Measurements from ENCODE around the gene BBC3.

BBC3 gene

DNA sequence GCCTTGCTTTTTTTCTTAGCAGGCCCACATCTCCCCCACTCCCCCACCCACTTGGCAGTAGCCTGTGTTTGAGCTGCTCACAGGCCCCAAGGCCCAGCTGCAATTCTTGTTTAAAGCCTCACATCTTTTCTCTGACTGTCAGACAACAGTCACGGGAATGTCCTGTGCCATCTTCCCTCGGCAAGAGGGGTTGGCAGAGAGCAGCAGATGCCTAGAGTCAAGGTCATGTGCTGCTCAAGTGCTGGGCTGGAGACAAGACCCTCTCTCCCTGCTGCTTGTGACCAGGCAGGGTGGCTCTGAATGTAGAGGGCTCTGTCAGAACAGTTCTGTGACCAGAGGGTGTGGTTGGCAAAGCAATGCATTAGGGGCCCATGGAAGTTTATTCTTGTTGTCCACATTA, 47.4 kb downstream of the BBC3 start:
- no peak overlapping the region for H3K4me3 ChIP-seq (ENCODE audit: low read depth, low read length)
- peaks cover 87% of the 10 kb centered on the region for H3K36me3 ChIP-seq
- no peak overlapping the region for H3K27ac ChIP-seq
- TF ChIP-seq, protein P1, sequence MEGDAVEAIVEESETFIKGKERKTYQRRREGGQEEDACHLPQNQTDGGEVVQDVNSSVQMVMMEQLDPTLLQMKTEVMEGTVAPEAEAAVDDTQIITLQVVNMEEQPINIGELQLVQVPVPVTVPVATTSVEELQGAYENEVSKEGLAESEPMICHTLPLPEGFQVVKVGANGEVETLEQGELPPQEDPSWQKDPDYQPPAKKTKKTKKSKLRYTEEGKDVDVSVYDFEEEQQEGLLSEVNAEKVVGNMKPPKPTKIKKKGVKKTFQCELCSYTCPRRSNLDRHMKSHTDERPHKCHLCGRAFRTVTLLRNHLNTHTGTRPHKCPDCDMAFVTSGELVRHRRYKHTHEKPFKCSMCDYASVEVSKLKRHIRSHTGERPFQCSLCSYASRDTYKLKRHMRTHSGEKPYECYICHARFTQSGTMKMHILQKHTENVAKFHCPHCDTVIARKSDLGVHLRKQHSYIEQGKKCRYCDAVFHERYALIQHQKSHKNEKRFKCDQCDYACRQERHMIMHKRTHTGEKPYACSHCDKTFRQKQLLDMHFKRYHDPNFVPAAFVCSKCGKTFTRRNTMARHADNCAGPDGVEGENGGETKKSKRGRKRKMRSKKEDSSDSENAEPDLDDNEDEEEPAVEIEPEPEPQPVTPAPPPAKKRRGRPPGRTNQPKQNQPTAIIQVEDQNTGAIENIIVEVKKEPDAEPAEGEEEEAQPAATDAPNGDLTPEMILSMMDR (IDR thresholded peaks at IDR 0.05; ENCODE audit: low read depth, low read length) = no peak
- DNase-seq = no peak
- H3K9me3 ChIP-seq (ENCODE audit: severe bottlenecking) = no peaks in the 10 kb centered on the region
- no peaks in the 10 kb centered on the region for H3K27me3 ChIP-seq (ENCODE audit: insufficient read depth, low read depth, severe bottlenecking)

DNA sequence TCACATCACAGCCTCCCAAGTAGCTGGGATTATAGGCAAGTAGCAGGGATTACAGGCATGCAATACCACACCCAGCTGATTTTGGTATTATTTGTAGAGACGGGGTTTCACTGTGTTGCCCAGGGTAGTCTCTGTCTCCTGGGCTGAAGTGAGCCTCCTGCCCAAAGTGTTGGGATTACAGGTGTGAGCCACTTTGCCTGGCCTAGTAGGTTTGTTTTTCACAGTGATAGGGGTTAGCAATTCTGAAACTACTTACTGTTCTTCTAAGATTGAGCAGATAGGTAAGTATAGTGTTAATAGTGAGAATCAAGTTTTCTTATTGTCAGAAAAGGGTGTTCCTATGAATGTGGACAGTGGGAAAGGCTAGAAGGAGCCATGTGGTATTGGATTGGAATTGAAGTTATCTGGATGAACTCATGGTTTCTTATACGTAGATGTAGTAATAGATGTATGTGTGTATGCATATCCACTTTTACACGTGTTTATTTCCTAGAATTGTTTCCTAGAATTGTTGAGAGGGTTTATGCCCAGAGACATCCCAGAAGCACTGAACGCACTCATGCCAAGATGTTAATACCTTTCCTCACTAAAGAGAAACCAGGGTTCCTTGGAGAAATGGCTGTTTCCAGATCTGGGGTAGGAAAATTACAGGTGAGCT, 51.2 kb downstream of the BBC3 start:
- no peaks in the 10 kb centered on the region for H3K9me3 ChIP-seq (ENCODE audit: severe bottlenecking)
- no peaks in the 10 kb centered on the region for H3K27me3 ChIP-seq (ENCODE audit: insufficient read depth, low read depth, severe bottlenecking)
- H3K4me3 ChIP-seq (ENCODE audit: low read depth, low read length) = no peak overlapping the region
- no peak overlapping the region for H3K27ac ChIP-seq
- DNase-seq = no peak
- TF ChIP-seq, protein P1 (IDR thresholded peaks at IDR 0.05; ENCODE audit: low read depth, low read length) = no peak
- H3K36me3 ChIP-seq = peaks cover 87% of the 10 kb centered on the region

- H3K27me3 ChIP-seq (ENCODE audit: insufficient read depth, low read depth, severe bottlenecking) = no peaks in the 10 kb centered on the region
- H3K9me3 ChIP-seq (ENCODE audit: severe bottlenecking) = no peaks in the 10 kb centered on the region
- peaks cover 81% of the 10 kb centered on the region for H3K36me3 ChIP-seq
- no peak for DNase-seq
- no peak overlapping the region for H3K27ac ChIP-seq
- TF ChIP-seq, protein P1 (IDR thresholded peaks at IDR 0.05; ENCODE audit: low read depth, low read length) = no peak
- no peak overlapping the region for H3K4me3 ChIP-seq (ENCODE audit: low read depth, low read length)
Measured at GRCh38 chr19:47176627-47177090, 54.3 kb downstream of the BBC3 start.

GRCh38 chr19:47176071-47176626, 54.9 kb downstream of the BBC3 start:
- Histone ChIP-seq H3K27me3 (ENCODE audit: insufficient read depth, low read depth, severe bottlenecking) (no peaks in the 10 kb centered on the region), H3K27ac (no peak overlapping the region), H3K36me3 (peaks cover 86% of the 10 kb centered on the region), H3K4me3 (ENCODE audit: low read depth, low read length) (no peak overlapping the region), H3K9me3 (ENCODE audit: severe bottlenecking) (no peaks in the 10 kb centered on the region)
- no peak for DNase-seq
- TF ChIP-seq, protein P1 (IDR thresholded peaks at IDR 0.05; ENCODE audit: low read depth, low read length) = no peak

DNA sequence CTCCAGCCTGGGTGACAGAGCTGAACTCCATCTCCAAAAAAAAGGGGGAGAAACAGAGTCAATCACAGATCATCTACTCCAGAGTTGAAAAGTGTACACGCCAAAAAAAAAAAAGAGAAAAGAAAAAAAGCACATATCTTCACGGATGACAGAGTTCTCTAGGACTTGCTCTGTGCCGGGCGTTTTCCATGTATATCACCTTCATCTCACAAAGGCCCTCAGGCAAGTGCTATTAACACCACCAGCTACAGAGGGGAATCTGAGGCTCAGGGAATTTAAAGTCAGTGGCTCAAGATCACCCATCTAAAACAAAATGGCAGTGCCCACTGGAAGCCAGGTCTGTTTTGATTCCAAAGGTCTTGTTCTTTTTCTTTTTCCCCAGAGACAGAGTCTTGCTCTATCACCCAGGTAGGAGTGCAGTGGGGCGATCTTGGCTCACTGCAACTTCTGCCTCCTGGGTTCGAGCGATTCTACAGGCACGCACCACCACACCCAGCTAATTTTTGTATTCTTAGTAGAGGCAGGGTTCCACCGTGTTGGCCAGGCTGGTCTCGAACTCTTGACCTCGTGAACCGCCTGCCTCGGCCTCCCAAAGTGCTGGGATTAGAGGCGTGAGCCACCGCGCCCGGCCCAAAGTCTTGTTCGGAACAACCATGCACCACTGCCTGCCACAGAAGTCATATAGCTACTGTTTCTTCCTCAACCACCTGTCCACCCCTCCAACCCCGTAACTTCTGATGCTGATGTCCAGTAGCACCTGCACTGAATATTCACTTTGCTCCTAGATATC, 58.1 kb downstream of the BBC3 start:
- Histone ChIP-seq H3K36me3 (peaks cover 89% of the 10 kb centered on the region), H3K4me3 (ENCODE audit: low read depth, low read length) (no peak overlapping the region), H3K9me3 (ENCODE audit: severe bottlenecking) (no peaks in the 10 kb centered on the region), H3K27me3 (ENCODE audit: insufficient read depth, low read depth, severe bottlenecking) (no peaks in the 10 kb centered on the region), H3K27ac (no peak overlapping the region)
- no peak for DNase-seq
- TF ChIP-seq, protein P1 (IDR thresholded peaks at IDR 0.05; ENCODE audit: low read depth, low read length) = no peak

Measured in WERI-Rb-1 (cell line).